ENCODE results near the gene ADAMTS9.

Gene ADAMTS9, protein sequence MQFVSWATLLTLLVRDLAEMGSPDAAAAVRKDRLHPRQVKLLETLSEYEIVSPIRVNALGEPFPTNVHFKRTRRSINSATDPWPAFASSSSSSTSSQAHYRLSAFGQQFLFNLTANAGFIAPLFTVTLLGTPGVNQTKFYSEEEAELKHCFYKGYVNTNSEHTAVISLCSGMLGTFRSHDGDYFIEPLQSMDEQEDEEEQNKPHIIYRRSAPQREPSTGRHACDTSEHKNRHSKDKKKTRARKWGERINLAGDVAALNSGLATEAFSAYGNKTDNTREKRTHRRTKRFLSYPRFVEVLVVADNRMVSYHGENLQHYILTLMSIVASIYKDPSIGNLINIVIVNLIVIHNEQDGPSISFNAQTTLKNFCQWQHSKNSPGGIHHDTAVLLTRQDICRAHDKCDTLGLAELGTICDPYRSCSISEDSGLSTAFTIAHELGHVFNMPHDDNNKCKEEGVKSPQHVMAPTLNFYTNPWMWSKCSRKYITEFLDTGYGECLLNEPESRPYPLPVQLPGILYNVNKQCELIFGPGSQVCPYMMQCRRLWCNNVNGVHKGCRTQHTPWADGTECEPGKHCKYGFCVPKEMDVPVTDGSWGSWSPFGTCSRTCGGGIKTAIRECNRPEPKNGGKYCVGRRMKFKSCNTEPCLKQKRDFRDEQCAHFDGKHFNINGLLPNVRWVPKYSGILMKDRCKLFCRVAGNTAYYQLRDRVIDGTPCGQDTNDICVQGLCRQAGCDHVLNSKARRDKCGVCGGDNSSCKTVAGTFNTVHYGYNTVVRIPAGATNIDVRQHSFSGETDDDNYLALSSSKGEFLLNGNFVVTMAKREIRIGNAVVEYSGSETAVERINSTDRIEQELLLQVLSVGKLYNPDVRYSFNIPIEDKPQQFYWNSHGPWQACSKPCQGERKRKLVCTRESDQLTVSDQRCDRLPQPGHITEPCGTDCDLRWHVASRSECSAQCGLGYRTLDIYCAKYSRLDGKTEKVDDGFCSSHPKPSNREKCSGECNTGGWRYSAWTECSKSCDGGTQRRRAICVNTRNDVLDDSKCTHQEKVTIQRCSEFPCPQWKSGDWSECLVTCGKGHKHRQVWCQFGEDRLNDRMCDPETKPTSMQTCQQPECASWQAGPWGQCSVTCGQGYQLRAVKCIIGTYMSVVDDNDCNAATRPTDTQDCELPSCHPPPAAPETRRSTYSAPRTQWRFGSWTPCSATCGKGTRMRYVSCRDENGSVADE (N-terminal part only)
- 0 to 0.07 reads per million in 2 donors for total RNA-seq

DNA sequence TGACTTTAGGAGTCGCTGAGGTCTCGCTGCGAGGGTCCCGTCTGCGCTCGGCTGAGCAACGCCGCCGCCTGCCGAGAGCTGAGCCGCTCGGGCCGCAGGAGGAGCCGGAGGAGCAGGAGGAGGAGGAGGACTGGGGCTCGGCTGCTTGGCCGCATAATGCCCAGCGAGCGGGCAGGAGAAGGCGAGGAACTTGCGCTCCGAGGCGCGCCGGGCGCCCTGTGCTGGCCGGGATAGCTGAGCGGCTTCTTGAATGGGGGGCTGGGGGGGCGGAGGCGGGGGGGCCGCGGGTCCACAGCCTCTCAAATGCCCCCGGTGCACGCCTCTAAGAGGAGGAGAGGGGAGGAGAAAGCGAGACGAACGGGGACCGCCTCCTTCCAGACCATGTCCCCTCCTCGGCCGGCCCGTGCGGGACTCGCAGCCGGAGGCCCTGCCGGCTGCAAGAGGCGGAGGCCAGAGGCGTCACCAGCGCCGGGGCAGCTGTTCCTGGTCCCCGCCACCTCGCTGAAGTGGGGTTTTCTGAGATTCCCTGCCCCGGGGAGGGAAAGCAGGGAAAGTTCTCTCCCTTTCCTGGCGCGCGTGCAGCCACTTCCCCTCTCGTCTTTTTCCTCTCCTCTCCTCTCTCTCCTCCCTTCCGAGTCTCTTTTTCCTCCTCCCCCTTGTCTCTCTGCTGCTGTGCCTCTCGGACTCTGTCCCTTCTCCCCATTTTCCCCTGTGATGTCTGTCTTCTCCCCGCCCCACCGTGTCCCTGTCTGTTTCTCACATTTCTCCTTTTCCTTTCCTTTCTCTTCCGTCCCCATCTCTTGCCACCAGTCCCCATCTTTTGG is at the start of gene ADAMTS9:
TSS of gene ADAMTS9 (minus strand) at position 220 of the 824 bp plus-strand sequence. CDS start 343 bp downstream, outside the sequence.
- no peak for DNase-seq

DNA sequence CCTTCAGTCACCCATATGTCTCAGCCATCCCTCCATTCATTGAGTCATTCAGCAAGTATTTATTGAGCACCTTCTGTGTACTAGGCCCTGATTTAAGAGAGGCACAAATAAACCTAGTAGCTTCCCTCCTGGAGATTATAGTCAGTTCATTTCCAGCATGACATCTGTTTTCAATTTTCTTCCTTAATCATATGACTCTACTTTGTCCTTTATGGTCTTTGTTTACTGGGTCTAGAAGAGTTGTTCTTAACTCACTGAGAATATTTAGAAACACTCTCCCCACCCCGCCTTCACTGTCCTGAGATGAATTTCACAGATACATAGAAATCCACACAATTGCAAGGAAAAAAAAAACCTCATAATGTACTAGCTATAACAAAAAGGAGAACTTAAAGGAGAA is 44.8 kb upstream of the ADAMTS9 start:
- no peak for DNase-seq

DNA sequence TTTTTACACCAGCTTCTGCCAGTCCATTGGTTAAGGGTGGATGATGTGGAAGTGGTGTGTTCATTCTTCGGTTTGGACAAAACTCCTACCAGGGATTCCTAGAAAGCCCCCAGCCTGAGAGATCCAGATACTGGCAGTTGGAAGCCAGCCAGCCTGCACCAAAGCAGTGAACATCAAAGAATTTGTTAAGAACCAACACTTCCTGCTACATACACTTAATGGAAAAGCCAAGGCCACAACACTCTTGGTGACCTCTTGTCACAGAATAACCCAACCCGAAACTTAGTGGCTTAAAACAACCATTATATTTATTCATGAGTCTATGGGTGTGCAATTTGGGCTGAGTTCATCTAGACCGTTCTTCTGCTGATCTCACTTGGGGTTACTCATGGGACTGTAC is 42.9 kb upstream of the ADAMTS9 start:
- no peak for DNase-seq

DNA sequence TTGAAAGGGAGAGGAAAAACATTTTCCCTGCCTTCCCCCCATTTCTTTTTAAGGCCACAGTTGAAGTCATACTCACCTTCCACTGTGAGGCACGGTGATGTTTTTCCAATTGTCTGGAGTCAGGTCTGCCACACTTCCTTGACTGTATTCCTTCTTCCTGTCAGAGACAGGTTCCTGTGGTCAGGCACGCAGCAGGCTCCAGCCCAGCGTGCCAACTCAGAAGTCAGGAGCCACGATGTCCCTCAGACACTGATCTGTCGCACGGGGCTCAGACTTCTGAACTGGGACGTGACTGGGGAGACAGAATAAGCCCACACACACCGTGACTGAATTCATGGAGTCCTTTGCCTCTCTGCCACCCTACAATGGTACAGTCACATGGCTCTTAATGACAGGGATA is 41.2 kb upstream of the ADAMTS9 start:
- DNase-seq: no peak

DNA sequence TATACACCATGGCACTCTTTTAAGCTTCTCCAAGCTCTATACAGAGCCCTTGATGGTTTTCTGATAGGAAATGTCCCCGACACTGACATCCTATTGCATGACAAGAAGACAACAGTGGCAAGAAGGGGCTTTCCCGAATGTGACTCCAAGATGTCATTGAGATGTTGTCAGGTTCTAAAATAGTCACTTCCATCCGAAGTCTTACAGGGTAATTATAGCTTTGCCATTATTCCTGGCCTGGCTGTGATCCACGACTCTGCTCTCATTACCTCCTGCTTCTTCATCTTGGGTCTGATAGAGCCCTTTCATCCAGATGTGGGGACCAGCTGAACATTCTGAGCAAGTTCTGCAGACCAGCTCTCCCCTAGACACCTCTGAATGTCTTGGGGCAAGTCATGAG is 40.6 kb upstream of the ADAMTS9 start:
- no peak for DNase-seq

DNA sequence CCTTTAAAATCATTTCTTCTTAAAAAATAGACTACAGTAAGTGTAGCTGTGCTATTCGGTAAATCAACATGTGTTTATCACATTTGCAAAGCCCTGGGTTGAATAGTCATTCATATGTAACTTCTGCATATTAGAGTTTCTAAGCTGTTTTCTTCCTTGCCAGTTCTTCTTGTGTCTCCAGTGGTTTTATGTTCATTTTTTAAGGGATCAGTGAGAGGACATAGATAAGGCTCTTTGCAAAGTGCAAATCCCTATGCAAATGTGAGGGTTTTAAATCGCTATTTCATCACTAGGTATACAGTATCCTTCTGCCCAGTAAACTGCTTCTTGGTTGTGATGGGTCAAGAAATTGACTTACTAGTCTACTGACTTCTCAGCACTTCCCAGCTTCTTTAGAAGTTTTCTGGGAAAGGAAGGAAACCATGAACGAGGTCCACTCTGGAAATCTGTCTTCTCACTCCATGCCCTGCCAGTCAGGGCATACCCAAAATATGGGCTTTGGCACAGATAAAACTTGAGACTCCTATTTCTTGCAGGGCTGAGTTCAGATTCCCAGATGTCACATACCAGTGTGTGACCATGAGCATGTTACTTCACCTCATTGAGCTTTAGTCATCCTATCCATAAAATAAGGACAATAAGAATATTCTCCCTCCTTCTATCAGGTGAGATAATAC is 38.8 kb upstream of the ADAMTS9 start:
- no peak for DNase-seq

GRCh38 chr3:64718976-64719375 is 31.2 kb upstream of the ADAMTS9 start:
- DNase-seq: no peak

GRCh38 chr3:64717872-64718613 is 30.2 kb upstream of the ADAMTS9 start:
- DNase-seq: no peak

DNA sequence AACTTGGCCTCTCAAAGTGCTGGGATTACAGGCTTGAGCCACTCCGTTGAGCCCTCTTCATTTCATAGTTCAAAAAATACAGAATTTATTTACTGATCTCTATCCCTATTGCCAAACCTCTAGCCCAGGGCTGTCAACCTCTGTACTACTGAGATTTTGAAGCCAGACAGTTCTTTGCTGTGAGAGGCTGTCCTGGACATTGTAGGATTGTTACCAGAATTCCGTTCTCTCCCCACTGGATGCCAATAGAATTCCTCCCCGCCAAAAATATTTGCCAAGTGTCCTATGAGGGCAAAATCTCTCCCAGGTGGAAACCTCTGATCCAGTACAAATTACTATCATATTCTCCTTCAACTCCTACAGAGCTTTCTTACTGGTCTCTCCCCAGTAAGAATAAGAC is 29.6 kb upstream of the ADAMTS9 start:
- no peak for DNase-seq

GRCh38 chr3:64716110-64716710 is 28.4 kb upstream of the ADAMTS9 start:
- no peak for DNase-seq

- DNase-seq: no peak
Observed at GRCh38 chr3:64715211-64715982, 27.6 kb upstream of the ADAMTS9 start.

- no peak for DNase-seq
Observed at GRCh38 chr3:64708456-64708855, 20.7 kb upstream of the ADAMTS9 start.

DNA sequence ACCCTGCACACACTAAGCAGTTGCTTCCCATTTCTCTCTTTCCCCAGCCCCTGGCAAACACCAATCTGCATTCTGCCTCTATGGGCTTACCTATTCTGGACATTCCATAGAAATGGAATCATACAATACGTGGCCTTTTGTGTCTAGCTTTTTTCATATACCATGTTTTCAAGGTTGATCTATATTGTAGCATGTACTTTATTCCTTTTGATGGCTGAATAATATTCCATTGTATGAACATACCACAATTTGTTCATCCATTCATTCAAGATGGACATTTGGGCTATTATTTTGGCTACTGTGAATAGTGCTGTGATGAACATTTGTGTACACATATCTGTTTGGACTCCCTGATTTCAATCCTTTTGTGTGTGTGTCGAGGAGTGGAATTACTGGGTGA is 18.1 kb upstream of the ADAMTS9 start:
- no peak for DNase-seq

- DNase-seq: no peak
Observed at GRCh38 chr3:64696896-64697295, 9.1 kb upstream of the ADAMTS9 start.

DNA sequence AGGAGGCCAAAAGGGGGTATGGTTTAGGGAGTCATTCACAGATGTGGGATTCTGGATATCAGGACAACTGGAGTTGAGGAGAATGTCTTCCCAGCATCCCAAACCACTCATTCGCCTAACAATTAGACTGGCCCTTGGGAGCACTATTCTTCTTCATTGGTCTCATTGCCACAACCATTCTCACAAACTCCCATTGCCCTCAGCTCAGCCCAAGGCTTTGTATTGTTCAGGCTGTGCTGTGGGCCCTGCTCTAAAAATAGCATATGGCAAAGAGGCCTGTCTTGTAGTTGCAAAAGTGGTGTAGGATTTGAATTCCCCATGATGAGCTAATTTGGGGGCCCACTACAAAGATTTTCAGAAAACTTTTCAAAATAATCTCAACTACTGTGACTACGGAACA is 6.3 kb upstream of the ADAMTS9 start:
- no peak for DNase-seq

DNA sequence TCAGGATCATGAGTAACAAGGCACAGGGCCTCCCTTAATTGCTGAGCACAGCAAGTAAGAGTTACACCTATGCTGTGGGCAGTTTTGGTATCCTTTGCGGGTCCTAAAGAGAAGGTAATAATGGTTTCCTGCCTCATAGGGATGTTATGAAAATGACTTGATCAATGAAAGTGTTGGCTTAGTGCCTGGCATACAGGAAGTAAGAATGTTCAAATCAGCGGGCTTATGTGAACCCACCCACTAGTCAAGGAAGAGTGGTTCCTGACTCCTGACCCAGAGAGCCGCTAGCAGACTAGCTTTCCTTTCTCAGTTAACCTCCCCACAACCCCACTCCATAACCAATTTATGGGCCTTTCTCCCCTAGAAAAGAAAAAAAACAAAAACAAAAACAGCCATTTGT is 5.2 kb upstream of the ADAMTS9 start:
- DNase-seq: no peak

GRCh38 chr3:64691051-64691450 is 3.3 kb upstream of the ADAMTS9 start:
- no peak for DNase-seq

GRCh38 chr3:64687086-64687780 is 567 bp downstream of the ADAMTS9 start:
- DNase-seq: no peak

- DNase-seq: no peak
Observed at GRCh38 chr3:64686446-64686908, 1.3 kb downstream of the ADAMTS9 start.

Data from T-helper 9 cell (primary cell).